HL-60 (cell line): ENCODE measurements around the gene STT3B.

Experiments used
- DNase-seq, 2 experiments: peaks; one replicate each; pipeline ENCODE4 v3.0.0-alpha.2; 2010 to 2020; ENCODE audit warnings: low read depth in 1 of 2, low spot score in 1 of 2
- H3K27ac ChIP-seq: fragments of 250-450 bp; sonication (Bioruptor Pico); replicated peaks from 2 replicates; pipeline ENCODE4 v1.5.1; 2020; ENCODE audit warnings: mild to moderate bottlenecking, moderate library complexity
- H3K27me3 ChIP-seq: fragments of 250-450 bp; sonication (Bioruptor Pico); 2 replicates; pipeline ENCODE4 v1.5.1; 2021; ENCODE audit warnings: mild to moderate bottlenecking, moderate library complexity; ENCODE audit not compliant: insufficient read depth, poor library complexity, severe bottlenecking
- H3K4me3 ChIP-seq: replicated peaks from 2 replicates; pipeline ENCODE4 v1.5.1; 2011; ENCODE audit warnings: mild to moderate bottlenecking, control low read depth, low read length; ENCODE audit not compliant: insufficient read depth
- CTCF ChIP-seq: IDR thresholded peaks from one replicate; pipeline ENCODE4 v1.5.1; 2011; ENCODE audit warnings: low read length, control low read depth, inconsistent platforms; ENCODE audit not compliant: insufficient read depth
- GABPA ChIP-seq: IDR thresholded peaks from 2 replicates; pipeline ENCODE4 v1.6.1; 2012; ENCODE audit warnings: low read depth
- POLR2AphosphoS5 ChIP-seq: IDR thresholded peaks from 2 replicates; pipeline ENCODE4 v1.6.1; 2012; ENCODE audit warnings: low read depth
- SPI1 ChIP-seq: IDR thresholded peaks from 2 replicates; pipeline ENCODE4 v1.6.1; 2012; ENCODE audit warnings: low read depth, mild to moderate bottlenecking, borderline replicate concordance
- TF ChIP-seq, protein P1 (sequence below): IDR thresholded peaks from 2 replicates; pipeline ENCODE4 v1.6.1; 2012; ENCODE audit warnings: low read depth; ENCODE audit not compliant: insufficient replicate concordance

The STT3B gene

GRCh38 chr3:31546725-31547124 is 14.0 kb downstream of the STT3B start:
- TF ChIP-seq SPI1 (no peak), CTCF (no peak), GABPA (no peak), POLR2AphosphoS5 (no peak)
- TF ChIP-seq, protein P1, sequence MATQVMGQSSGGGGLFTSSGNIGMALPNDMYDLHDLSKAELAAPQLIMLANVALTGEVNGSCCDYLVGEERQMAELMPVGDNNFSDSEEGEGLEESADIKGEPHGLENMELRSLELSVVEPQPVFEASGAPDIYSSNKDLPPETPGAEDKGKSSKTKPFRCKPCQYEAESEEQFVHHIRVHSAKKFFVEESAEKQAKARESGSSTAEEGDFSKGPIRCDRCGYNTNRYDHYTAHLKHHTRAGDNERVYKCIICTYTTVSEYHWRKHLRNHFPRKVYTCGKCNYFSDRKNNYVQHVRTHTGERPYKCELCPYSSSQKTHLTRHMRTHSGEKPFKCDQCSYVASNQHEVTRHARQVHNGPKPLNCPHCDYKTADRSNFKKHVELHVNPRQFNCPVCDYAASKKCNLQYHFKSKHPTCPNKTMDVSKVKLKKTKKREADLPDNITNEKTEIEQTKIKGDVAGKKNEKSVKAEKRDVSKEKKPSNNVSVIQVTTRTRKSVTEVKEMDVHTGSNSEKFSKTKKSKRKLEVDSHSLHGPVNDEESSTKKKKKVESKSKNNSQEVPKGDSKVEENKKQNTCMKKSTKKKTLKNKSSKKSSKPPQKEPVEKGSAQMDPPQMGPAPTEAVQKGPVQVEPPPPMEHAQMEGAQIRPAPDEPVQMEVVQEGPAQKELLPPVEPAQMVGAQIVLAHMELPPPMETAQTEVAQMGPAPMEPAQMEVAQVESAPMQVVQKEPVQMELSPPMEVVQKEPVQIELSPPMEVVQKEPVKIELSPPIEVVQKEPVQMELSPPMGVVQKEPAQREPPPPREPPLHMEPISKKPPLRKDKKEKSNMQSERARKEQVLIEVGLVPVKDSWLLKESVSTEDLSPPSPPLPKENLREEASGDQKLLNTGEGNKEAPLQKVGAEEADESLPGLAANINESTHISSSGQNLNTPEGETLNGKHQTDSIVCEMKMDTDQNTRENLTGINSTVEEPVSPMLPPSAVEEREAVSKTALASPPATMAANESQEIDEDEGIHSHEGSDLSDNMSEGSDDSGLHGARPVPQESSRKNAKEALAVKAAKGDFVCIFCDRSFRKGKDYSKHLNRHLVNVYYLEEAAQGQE: no peak
- Histone ChIP-seq H3K4me3 (no peak overlapping the region), H3K27me3 (no peaks in the 10 kb centered on the region), H3K27ac (no peak overlapping the region)
- DNase-seq: no peak

DNA sequence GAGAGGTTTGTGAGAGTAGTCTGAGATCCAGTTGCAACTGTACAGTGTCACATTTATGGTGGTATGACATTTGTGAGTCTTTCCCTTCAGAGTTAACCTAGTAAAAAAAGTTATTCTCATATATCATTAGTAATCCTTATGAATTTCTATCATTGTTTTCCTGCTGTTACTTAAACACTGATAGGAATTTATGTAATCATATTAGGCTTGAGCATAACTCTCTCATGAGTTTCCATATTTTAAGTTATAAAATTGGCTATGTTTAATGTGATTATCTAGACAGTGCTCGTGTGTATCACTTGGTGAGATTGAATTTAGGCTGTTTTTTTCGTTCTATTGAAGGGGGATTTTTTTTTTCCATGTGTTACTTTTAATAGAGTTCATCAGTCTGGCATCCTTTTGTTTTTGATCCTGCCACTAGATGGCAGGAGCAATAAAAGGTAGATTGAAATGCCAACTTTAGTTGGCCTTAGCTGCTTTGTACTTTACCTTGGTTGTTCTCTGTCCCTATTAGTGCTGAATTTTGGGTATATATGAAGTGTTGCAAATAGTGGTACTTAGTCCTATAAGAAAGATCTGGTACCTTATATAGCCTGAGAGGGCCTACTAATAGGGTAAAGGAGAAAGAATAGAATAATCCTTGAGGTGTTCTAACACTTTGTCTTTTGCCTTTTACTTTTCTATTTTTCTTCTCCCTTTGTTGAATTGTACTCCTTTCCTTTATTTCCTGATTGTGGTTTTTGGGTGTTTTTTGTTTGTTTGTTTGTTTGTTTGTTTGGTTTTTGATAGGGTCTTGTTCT is 17.9 kb downstream of the STT3B start:
- Histone ChIP-seq H3K4me3 (no peak overlapping the region), H3K27me3 (no peaks in the 10 kb centered on the region), H3K27ac (no peak overlapping the region)
- DNase-seq: no peak
- TF ChIP-seq, protein P1: no peak
- TF ChIP-seq CTCF: peak; percentile 20

GRCh38 chr3:31551646-31552045 is 18.9 kb downstream of the STT3B start:
- H3K4me3 ChIP-seq: no peak overlapping the region
- H3K27ac ChIP-seq: no peak overlapping the region
- no peak for DNase-seq
- H3K27me3 ChIP-seq: no peaks in the 10 kb centered on the region
- TF ChIP-seq, protein P1: no peak
- TF ChIP-seq CTCF: no peak
- no peak for TF ChIP-seq SPI1
- no peak for TF ChIP-seq GABPA
- TF ChIP-seq POLR2AphosphoS5: no peak
